PC-9 (cell line): Measurements from ENCODE around the gene SMOC2. TPM values are rescaled to one million over a fixed set of nuclear protein-coding genes. Genes with fewer than 3 reads are reported as not detected.

Experiments
- BruUV-seq: library from RNA; stranded (reverse); fragments of 400-500 nt; replicated peaks from 2 replicates; lab custom pipeline; 2021; lab: Mats Ljungman, UMichigan
- CTCF ChIA-PET: fragments of 300-600 bp; sonication (Branson Sonifier 250); formaldehyde crosslinking; loops from one replicate; lab custom pipeline; 2022; ENCODE audit warnings: antibody characterized with exemption; lab: Charles Lee
- POLR2A ChIA-PET: fragments of 300-600 bp; sonication (Branson Sonifier 250); formaldehyde crosslinking; loops from one replicate; lab custom pipeline; 2022; ENCODE audit warnings: antibody characterized with exemption; ENCODE audit not compliant: unreplicated experiment; lab: Charles Lee
- DNase-seq, 2 experiments: peaks; one replicate each; pipeline versions ENCODE4 v3.0.0 to v3.0.0-alpha.2; 2015 to 2022; ENCODE audit warnings: mixed read lengths in 1 of 2
- H2AFZ ChIP-seq: fragments of 200-600 bp; sonication (generic); 2 replicates; pipeline ENCODE4 v1.8.1; 2017; ENCODE audit warnings: antibody characterized with exemption
- H3F3A ChIP-seq: fragments of 200-600 bp; sonication (generic); 2 replicates; pipeline ENCODE4 v1.8.1; 2017; ENCODE audit warnings: antibody characterized with exemption, mild to moderate bottlenecking, low read depth; ENCODE audit not compliant: insufficient read depth
- H3K27ac ChIP-seq: fragments of 200-600 bp; sonication (generic); 2 replicates; pipeline ENCODE4 v1.6.1; 2016; ENCODE audit warnings: mixed run types
- H3K27me3 ChIP-seq: fragments of 200-600 bp; sonication (generic); 2 replicates; pipeline ENCODE4 v1.6.1; 2016; ENCODE audit warnings: low read depth, mixed run types; ENCODE audit not compliant: insufficient read depth
- H3K36me3 ChIP-seq: fragments of 200-600 bp; sonication (generic); 2 replicates; pipeline ENCODE4 v1.6.1; 2016; ENCODE audit warnings: low read depth, mixed run types
- H3K4me1 ChIP-seq: fragments of 200-600 bp; sonication (generic); replicated peaks from 2 replicates; pipeline ENCODE4 v1.6.1; 2016; ENCODE audit warnings: mixed run types; ENCODE audit not compliant: insufficient read depth
- H3K4me2 ChIP-seq: fragments of 200-600 bp; sonication (generic); 2 replicates; pipeline ENCODE4 v1.6.1; 2017; ENCODE audit warnings: mixed run types
- H3K4me3 ChIP-seq: fragments of 200-600 bp; sonication (generic); 2 replicates; pipeline ENCODE4 v1.6.1; 2016; ENCODE audit warnings: mixed run types
- H3K79me2 ChIP-seq: fragments of 200-600 bp; sonication (generic); 2 replicates; pipeline ENCODE4 v1.6.1; 2017; ENCODE audit warnings: low read depth, mixed run types
- H3K9me2 ChIP-seq: fragments of 200-600 bp; sonication (generic); 2 replicates; pipeline ENCODE4 v1.8.1; 2017; ENCODE audit warnings: mild to moderate bottlenecking; ENCODE audit not compliant: insufficient read depth
- H3K9me3 ChIP-seq: fragments of 200-600 bp; sonication (generic); 2 replicates; pipeline ENCODE4 v1.8.1; 2016; ENCODE audit warnings: low read depth; ENCODE audit not compliant: insufficient read depth
- H4K20me1 ChIP-seq: fragments of 200-600 bp; sonication (generic); 2 replicates; pipeline ENCODE4 v1.8.1; 2017; ENCODE audit not compliant: insufficient read depth
- CTCF ChIP-seq: fragments of 200-600 bp; sonication (generic); conservative IDR thresholded peaks from 2 replicates; pipeline ENCODE4 v1.6.1; 2017; ENCODE audit warnings: mixed run types, antibody characterized with exemption, mild to moderate bottlenecking, moderate library complexity
- EZH2 ChIP-seq: fragments of 200-600 bp; sonication (generic); IDR thresholded peaks from 2 replicates; pipeline ENCODE4 v1.8.0; 2017; ENCODE audit warnings: antibody characterized with exemption, low read depth
- intact Hi-C: fragments of 100-400 bp; cut with micrococcal nuclease; formaldehyde crosslinking; loops from one replicate; pipeline ENCODE4 v1.10.0; 2022; ENCODE audit not compliant: unreplicated experiment
- total RNA-seq: library from RNA; stranded (reverse); gene quantifications from 2 replicates; pipeline ENCODE4 v1.2.3, GENCODE V29; 2021

SMOC2 gene
- total RNA-seq, 1 experiment from 2014 or later, result not detected

GRCh38 chr6:168452685-168453377 lies 11.8 kb downstream of the SMOC2 start:
- H3K9me2 ChIP-seq, result no peaks in the 10 kb centered on the region
- CTCF ChIA-PET, result no interaction called here
- H3K27ac ChIP-seq, result no peak overlapping the region
- TF ChIP-seq CTCF (no peak), EZH2 (no peak)
- no peaks in the 10 kb centered on the region for H3F3A ChIP-seq
- H3K27me3 ChIP-seq, result peaks cover 98% of the 10 kb centered on the region
- DNase-seq, result no peak
- H3K36me3 ChIP-seq, result no peaks in the 10 kb centered on the region
- intact Hi-C loops, result no loop called here
- H3K79me2 ChIP-seq, result no peaks in the 10 kb centered on the region
- H3K4me3 ChIP-seq, result no peak overlapping the region
- H3K9me3 ChIP-seq, result no peaks in the 10 kb centered on the region
- no peak overlapping the region for H3K4me2 ChIP-seq
- BruUV-seq, result no TSS peak
- no peak overlapping the region for H2AFZ ChIP-seq
- no peaks in the 10 kb centered on the region for H4K20me1 ChIP-seq
- POLR2A ChIA-PET, result no interaction called here
- no peaks in the 10 kb centered on the region for H3K4me1 ChIP-seq

GRCh38 chr6:168455847-168456530 lies 15.0 kb downstream of the SMOC2 start:
- H3K79me2 ChIP-seq, result no peaks in the 10 kb centered on the region
- H2AFZ ChIP-seq, result no peak overlapping the region
- no peak overlapping the region for H3K27ac ChIP-seq
- ChIA-PET CTCF (no interaction called here), POLR2A (no interaction called here)
- no TSS peak for BruUV-seq
- TF ChIP-seq EZH2, result no peak
- no peak for TF ChIP-seq CTCF
- H3K36me3 ChIP-seq, result no peaks in the 10 kb centered on the region
- no peaks in the 10 kb centered on the region for H3K9me2 ChIP-seq
- no peaks in the 10 kb centered on the region for H3K9me3 ChIP-seq
- DNase-seq, result no peak
- no peaks in the 10 kb centered on the region for H3K4me1 ChIP-seq
- no peak overlapping the region for H3K4me2 ChIP-seq
- no peak overlapping the region for H3K4me3 ChIP-seq
- no peaks in the 10 kb centered on the region for H3F3A ChIP-seq
- H4K20me1 ChIP-seq, result no peaks in the 10 kb centered on the region
- intact Hi-C loops, result no loop called here
- H3K27me3 ChIP-seq, result peaks cover 95% of the 10 kb centered on the region

- no peak for TF ChIP-seq CTCF
- no peak for TF ChIP-seq EZH2
- H2AFZ ChIP-seq, result no peak overlapping the region
- no peaks in the 10 kb centered on the region for H3K36me3 ChIP-seq
- H3K27me3 ChIP-seq, result peaks cover 95% of the 10 kb centered on the region
- ChIA-PET CTCF (no interaction called here), POLR2A (no interaction called here)
- H3F3A ChIP-seq, result no peaks in the 10 kb centered on the region
- DNase-seq, result no peak
- H3K4me2 ChIP-seq, result no peak overlapping the region
- no peaks in the 10 kb centered on the region for H3K79me2 ChIP-seq
- no peaks in the 10 kb centered on the region for H3K9me3 ChIP-seq
- H3K4me3 ChIP-seq, result no peak overlapping the region
- H4K20me1 ChIP-seq, result no peaks in the 10 kb centered on the region
- intact Hi-C loops, result no loop called here
- H3K4me1 ChIP-seq, result no peaks in the 10 kb centered on the region
- H3K27ac ChIP-seq, result no peak overlapping the region
- H3K9me2 ChIP-seq, result no peaks in the 10 kb centered on the region
- no TSS peak for BruUV-seq
Measured at GRCh38 chr6:168456907-168457652, 16.1 kb downstream of the SMOC2 start.
